ENCODE data around the gene FANCI.
"Not testable (repeated sequence)": the region's sequence is repeated elsewhere in the genome, so short reads cannot be mapped to it uniquely, and the experiment has no call there.

The FANCI gene

GRCh38 chr15:89225588-89225987, 18.2 kb upstream of the FANCI start:
- DNase-seq (ENCODE audit: low read depth in 3 of 3): no peak

DNA sequence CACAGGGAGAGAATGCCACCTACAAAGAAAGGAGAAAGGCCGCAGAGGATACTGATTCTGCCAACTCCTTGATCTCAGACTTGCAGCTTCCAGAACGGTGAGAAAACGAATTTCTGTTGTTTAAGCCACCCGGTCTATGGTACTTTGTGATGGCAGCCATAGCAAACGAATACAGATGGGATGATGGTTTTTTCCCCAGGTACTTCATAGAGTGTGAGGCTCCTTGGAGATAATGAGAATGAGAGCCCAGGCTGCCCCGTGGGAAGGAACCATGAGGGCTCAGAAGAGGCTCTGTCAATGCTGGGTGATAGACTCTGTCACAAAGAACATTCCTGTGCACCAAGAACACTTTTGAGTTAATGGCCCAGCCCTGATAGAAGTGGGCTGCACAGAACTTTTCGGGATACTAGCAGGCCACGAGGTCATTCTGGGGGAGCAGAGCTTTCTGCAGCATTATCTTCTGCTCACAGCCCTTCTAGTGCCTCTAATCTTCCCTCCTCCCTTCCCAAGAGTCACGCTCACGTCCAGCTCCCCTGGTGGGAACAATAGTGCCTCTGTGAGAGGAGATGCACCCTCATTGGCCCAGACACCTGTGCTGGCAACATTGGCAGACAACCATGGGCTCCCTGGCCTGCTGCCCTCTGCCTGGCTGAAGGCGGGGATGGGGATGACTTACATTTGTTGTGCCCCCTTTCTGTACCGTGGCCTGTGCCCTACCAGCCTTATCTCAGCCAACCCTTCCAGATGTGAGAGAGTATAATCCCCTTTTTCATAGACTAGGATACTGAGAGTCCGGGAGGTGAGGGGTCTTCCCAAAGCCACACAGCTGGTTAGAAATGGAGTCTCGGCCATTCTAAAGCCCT, 17.2 kb upstream of the FANCI start:
- no peak for DNase-seq (ENCODE audit: low read depth in 3 of 3)

DNA sequence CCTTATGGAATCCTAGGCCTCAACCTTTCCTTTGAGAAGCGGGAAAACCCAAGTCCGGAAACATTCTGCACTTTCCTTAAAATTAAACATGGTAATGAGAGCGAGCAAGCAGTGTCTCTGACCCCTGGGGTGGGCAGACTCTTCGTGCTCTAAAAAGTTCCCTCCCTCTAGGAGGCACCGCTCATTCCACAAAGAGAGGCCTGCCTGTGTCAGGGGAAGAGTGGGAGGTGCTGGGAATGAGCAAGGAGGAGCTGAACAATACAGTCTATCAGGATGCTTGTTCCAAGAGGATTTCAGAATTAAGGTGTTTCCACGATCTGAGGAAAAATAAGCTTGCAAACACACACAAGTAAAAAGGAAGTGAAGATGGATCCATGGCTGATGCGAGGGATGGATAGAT, 16.4 kb upstream of the FANCI start:
- DNase-seq (ENCODE audit: low read depth in 3 of 3): no peak

- no peak for DNase-seq (ENCODE audit: low read depth in 3 of 3)
Observed at GRCh38 chr15:89230277-89230676, 13.5 kb upstream of the FANCI start.

- no peak for DNase-seq (ENCODE audit: low read depth in 3 of 3)
Observed at GRCh38 chr15:89231832-89232231, 11.9 kb upstream of the FANCI start.

GRCh38 chr15:89239883-89240810, 3.6 kb upstream of the FANCI start:
- not testable (repeated sequence) for DNase-seq (ENCODE audit: low read depth in 3 of 3)

- DNase-seq (ENCODE audit: low read depth in 3 of 3): peak in 1 of 3 experiments; percentile 1
Observed at GRCh38 chr15:89243046-89243690, 611 bp upstream of the FANCI start.

- DNase-seq (ENCODE audit: low read depth in 3 of 3): no peak
Observed at GRCh38 chr15:89244574-89244903, 760 bp downstream of the FANCI start.

DNA sequence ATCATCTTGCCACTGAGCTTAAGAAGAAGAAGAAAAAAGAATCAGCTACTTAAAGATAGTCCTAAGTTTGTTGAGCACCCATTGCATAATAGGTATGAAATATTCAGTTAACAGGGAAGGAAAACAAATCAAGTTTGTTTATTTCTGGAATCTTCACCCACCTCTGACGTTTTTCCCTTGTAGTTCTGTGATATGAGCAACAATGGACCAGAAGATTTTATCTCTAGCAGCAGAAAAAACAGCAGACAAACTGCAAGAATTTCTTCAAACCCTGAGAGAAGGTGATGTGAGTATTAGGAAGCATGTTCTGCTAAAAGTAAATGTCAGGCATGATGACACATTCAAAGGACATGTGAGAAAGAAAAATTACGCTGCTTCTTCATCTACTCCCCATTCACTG, 3.7 kb downstream of the FANCI start:
- DNase-seq (ENCODE audit: low read depth in 3 of 3): no peak

DNA sequence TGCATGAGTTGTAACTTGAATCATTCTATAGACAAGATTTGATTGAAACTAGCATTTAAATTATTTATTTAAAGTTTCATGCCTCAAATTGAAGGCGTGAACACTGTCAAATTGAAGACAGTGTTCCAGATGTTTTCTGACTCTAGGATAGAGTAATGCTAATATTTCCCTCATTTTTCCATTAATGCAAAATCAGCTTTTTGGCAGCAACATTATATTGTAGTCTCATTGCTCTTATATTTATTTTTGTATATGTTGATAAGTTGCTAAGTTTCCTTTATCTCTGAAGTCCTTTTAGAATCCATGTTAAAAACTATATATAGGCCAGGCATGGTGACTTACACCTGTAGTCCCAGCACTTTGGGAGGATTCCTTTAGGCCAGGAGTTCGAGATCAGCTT, 4.8 kb downstream of the FANCI start:
- DNase-seq (ENCODE audit: low read depth in 3 of 3): no peak

GRCh38 chr15:89250142-89250541, 6.4 kb downstream of the FANCI start:
- DNase-seq (ENCODE audit: low read depth in 3 of 3): not testable (repeated sequence)

DNA sequence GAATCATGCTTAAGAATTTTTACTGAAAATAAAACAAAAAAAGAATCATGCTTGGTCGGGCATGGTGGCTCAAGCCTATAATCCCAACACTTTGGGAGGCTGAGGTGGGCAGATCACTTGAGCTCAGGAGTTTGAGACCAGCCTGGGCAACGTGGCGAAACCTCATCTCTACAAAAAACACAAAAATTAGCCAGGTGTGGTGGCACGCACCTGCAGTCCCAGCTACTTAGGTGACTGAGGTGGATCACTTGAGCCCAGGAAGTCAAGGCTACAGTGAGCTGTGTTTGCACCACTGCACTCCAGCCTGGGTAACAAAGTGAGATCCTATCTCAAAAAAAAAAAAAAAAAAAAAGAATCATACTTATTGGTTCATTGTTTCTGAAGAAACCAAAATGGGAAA, 33.5 kb downstream of the FANCI start:
- DNase-seq (ENCODE audit: low read depth in 3 of 3): not testable (repeated sequence)

DNA sequence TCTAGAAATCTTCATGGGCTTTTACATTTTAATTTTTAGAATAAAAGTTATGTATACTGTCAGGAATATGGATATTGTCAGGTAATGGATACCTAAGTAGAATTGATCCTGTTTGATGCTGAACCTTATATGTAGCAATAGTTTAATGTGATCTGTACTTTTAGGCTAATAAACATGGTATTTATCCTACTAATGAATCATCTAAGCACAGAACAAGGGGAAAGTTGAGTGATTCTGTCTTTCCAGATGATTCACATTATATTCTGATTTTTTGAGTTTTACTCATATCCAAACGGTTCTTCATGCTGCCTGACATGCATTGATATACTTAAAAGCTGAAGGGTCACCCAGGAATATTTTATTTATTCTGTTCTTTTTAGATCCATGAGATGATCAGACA, 34.5 kb downstream of the FANCI start:
- no peak for DNase-seq (ENCODE audit: low read depth in 3 of 3)

DNA sequence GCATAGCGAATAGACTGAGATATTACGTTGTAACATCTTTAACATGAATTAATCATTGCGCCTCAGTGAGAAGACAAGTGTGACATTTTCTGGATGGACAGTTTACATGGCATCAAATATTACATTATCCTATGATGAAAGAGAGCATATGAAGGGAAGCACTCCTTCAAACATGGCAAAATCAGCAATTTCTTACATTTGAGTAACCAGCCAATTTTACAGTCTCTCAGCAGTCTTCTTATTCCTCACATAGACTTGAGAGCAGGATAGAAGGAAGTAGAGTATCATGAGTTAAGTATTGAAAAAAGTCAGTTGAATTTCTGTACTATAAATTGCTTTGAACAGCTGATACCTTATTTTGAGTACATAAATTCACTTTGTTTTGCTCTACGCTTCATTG, 38.9 kb downstream of the FANCI start:
- DNase-seq (ENCODE audit: low read depth in 3 of 3): no peak

GRCh38 chr15:89283201-89283600, 39.4 kb downstream of the FANCI start:
- no peak for DNase-seq (ENCODE audit: low read depth in 3 of 3)

GRCh38 chr15:89291934-89292438, 48.2 kb downstream of the FANCI start:
- no peak for DNase-seq (ENCODE audit: low read depth in 3 of 3)

- no peak for DNase-seq (ENCODE audit: low read depth in 3 of 3)
Observed at GRCh38 chr15:89293012-89293411, 49.2 kb downstream of the FANCI start.

GRCh38 chr15:89299896-89300295, 56.1 kb downstream of the FANCI start:
- DNase-seq (ENCODE audit: low read depth in 3 of 3): no peak

DNA sequence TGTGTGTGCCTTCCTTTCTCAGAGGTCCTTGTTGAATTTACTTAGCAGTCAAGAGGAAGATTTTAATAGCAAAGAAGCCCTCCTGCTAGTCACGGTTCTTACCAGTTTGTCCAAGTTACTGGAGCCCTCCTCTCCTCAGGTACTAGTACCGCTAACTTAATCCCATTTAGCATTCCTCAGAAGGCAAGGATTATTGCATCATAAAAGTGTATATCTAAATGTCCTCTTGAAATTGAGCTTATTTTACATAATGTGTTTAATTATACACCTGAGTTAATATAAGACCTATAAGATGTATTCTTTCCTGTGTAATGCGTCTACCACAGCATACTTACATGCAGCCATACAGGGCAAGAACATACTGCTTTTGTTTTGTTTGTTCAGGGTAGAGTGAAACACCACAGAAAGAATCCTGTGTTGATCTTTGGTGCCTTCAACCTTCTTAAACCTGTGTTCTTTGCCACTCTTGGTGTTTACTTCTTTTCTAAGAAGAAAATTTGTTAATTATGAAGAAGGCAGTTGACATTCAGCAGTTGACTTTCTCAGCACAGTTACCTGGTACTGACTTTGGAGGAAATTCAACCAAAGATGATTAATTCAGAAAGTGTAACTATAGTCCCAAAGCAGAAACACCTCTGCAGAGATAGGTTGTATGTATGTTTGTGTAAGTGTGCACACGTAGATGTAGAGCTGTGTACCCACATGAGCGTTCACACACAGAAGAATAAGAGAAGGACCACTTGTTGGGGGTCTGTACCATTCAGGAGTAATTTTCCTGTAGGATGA, 57.7 kb downstream of the FANCI start:
- no peak for DNase-seq (ENCODE audit: low read depth in 3 of 3)

DNA sequence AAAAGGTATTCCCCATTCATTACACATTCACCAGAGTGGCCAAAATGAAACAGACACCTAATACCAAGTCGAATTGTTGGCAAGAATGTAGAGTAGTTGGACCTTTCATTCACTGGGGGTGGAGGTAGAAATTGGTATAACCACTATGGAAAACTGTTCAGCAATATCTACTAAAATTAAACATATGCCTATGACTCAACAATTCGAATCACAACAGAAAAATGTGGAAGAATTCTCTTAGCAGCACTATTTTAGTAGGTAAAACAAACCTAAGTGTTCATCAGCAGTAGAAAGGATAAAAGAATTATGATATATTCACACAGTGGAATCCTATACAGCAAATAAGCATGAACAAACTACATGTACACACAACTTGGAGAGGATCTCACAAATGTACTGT, 60.2 kb downstream of the FANCI start:
- DNase-seq (ENCODE audit: low read depth in 3 of 3): no peak

GRCh38 chr15:89305395-89305794, 61.6 kb downstream of the FANCI start:
- DNase-seq (ENCODE audit: low read depth in 3 of 3): no peak

Data from stimulated activated CD4-positive, alpha-beta T cell treated with anti-CD3 and anti-CD28 coated beads, TNF-alpha, amount 100 ng/mL, for 4 hours (primary cell).